ENCODE results near the gene TRABD.

Gene TRABD

GRCh38 chr22:50246242-50247175 is 60.8 kb downstream of the TRABD start:
- DNase-seq: peak; percentile 17

- peak; percentile 58 for DNase-seq
Measured at GRCh38 chr22:50247748-50248147, 62.0 kb downstream of the TRABD start.

- no peak for DNase-seq
Measured at GRCh38 chr22:50248196-50249081, 62.7 kb downstream of the TRABD start.
